Measurements from ENCODE around the gene GREB1. TPM values are rescaled to one million over a fixed set of nuclear protein-coding genes. Genes with fewer than 3 reads are reported as not detected.

Gene GREB1
- total RNA-seq, 1 donor from 2014 or later: 11.1 TPM

DNA sequence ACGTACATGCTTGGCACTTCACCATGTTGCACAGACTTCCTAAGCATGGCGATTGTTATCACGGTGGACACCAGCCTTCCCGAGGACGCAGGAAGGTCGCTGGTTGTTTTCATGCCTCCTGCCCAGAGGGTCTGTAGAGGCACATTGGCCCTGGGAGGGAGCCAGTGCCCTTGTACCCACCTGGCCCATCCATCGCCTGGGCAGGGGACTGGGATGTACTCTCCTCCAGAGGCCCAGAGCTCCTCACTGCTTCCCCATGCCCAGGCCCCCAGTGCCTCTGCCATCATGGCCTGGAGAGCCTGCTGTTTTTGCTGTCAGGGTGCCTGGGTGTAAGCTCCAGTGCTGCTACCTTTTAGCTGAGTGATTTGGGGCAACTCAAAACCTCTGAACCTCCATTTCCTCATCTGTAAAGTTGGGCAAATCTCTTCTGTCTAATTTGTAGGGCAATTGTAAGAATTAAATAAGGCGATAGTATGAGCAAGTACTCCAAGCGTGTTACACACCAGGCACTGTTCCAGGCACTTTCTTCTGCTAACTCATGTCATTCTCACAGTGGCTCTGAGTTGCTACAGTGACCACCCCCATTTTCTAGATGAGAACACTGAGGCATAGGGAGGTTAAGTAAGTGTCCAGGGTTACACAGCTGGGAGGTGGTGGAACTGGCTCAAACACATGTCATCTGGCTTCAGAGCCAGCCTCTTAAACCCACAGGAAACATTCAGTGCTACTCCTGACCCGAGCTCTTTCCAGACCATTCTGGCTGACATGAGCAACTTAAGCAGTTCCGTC is 45.3 kb downstream of the GREB1 start:
- DNase-seq (ENCODE audit: low spot score): no peak

DNA sequence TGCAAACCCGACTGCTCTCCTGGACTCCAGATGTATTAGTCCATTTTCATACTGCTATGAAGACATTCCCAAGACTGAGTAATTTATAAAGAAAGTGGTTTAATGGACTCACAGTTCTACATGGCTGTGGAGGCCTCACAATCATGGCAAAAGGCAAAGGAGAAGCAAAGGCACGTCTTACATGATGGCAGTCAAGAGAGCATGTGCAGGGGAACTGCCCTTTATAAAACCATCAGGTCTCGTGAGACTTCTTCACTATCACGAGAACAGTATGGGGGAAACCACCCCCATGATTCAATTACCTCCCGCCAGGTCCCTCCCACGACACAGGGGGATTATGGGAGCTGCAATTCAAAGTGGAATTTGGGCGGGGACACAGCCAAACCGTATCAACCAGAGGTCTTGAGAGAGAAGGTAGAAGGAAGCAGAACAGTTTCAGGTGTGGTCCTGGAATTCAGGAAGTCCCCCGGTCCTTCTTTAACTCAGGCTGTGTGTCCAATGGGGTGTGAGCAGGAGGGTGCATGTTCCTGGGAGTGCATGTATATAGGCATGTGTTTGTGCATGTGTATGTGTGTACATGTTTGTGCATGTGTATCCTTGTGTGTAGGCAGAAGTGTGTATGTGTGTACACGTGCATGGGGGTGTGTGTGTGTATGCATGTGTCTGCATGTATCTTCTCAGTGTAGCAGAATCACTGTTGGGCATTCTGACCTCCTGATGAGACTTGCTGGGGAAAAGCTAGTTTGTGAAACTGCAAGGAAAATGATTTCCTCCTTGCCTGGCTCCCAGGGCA is 46.2 kb downstream of the GREB1 start:
- no peak for DNase-seq (ENCODE audit: low spot score)

DNA sequence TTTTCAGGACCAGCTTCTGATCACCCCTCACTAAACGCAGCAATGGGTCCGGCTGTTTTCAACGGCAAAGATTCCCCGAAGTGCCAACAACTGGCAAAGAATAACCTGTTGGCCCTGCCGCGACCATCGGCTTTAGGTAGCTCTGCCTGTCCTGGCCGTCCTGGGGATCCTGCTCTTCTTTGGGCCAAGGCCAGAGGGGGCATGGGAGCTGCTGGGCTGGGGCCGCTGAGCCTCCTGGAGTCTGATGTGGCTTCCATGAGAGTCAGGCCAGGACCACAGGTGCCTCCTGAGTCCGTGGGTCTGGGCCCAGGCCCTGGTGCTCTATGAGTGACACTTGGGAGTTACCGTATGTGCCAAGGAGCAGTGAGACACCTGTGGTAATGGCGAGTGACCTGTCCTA is 46.9 kb downstream of the GREB1 start:
- no peak for DNase-seq (ENCODE audit: low spot score)

DNA sequence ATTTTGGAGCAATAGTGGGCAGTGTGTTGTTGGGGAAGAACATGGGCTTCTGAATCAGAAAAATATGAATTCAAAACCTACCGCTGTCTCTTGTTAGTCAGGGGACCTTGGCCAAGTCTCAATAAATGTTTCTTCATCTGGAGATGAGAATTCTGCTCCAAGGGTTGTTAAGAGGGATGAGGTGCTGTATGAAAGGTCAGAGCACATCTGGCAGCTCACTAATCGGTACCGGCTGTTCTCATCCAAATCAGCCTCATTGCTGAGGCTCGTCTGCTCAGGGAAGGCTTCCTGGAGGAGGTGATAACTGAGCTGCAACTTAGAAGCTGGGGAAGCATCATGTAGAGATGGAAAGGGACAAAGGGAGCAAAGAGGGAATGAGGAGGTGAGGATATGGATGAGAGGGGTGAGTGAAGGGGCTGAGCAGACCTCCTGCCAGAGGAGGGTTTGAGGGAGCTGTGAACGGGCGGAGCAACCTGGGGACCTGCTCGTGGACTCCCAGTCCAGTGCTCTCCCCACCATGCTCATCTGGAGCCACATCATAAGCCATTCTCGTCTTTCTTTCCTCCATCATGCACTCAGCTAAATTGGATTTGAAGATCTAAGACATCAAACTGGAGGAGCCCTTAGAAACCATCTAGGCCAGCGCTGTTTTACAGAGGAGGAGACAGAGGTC is 47.4 kb downstream of the GREB1 start:
- no peak for DNase-seq (ENCODE audit: low spot score)

DNA sequence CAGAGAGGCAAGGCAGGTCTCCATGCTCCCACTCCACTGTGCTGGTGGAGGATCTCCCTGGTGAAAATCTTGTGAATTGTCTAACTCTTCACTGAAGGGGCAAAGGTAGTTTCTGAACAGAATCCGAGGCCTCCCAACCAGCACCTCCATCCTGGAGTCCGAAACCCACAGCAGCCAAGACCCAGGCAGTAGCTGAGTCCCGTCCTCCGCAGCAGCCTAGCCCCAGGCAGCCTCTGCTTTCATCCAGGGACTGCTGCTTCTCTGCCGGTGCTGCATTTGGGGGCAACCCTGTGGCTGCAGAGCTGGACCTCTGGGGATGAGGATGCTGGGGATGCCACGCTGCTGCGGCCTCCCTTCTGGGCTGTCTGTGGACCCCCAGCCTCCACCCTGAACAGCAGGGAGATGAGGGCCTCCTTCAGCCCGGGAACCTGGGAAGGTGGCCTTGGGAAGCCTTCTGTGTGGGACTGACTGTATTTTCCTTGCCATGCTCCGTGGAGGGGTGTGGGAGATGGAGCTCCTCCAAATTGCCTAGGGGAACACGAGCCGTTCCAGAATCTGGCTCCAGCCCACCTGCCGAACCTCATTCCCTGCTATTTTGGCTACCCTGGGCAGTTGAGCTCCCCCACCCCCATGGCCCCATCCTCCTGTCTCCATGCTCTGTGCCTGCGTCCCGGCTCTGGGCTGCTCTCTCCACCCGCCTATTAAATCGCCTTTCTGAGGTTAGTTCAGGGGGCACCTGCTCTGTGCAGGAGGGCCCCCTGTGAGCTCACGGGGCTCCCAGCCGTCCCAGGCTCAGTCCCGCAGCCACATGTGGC is 48.2 kb downstream of the GREB1 start:
- DNase-seq (ENCODE audit: low spot score): no peak

DNA sequence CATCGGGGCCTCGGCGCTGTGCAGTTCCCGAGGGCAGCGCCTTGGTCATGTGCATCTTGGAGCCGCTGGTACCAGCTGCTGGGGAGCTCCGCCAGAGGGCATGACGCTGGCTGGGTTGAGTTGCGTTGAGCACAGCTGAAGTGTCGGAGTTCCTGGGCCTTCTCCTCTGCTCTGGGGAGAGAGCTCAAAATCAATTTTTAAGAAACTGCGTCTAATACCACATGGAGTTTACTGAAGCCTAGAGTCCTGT is 48.7 kb downstream of the GREB1 start:
- DNase-seq (ENCODE audit: low spot score): no peak

DNA sequence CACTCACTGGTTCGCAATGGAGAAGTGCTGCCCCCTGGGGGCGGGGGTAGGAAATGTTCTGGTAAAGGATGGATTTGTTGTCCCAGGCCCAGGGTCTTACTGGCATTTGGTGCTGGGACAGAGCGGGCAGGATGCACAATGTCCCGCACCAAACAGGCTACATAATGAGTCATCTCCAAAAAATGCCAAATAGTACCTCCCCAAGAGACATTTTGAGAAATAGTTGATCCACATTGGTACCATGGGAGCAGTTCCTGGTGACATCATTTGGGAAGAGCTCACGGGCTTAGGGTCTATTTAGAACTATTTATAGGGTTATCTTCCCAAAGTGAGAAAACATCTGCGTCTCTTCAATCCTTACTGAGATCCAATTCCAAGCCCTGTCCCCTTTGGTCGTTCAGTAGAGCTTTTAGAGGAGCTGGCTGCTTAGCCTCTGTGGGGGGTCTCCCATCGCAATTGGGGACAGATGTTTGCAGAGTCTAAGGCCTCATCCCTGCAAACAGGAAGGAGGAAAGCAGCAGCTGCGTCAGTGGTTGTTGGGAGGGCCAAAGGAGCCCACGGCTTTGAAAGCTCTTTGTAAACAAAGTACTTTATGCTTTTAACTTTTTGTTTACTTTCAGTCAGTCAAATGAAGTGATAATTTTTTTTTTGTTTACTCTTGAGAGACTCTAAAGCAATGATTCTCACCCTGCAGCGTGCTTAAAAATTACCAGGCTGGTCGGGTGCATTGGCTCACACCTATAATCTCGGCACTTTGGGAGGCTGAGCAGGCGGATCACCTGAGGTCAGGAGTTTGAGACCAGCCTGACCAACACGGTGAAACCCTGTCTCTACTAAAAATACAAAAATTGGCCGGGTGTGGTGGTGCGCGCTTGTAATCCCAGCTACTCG is 49.3 kb downstream of the GREB1 start:
- DNase-seq (ENCODE audit: low spot score): peak; percentile 16

DNA sequence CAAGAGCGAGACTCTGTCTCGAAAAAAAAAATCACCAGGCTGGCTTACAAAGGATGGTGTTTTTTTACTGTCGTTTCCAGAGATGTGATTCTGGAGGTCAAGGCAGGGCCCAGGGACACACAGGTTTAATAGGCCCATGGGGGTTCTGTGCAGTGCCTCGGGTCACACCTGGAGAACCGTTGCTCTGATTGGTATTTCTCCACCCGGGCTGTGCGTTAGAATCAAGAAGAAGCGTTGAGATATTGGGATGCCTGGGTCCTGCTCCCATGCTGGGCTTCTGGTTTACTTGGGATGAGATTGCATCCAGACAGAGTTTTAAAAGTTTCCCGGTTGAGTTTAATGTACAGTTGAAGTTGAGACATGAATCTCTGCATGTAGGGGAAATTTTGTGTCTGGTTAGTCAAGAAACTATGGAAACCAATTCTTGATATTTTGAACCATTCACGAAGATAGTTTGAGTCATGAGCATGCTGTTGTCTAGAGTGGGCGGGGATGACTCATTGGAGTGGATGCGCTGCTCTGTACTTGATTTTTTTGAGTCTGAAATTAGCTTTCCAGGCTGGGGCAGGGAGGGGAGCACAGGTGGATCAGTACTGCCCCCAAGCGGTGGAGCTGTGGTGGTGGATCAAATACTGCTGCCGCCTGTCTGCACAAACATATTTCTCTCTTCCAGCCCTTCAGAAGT is 50.1 kb downstream of the GREB1 start:
- DNase-seq (ENCODE audit: low spot score): peak; percentile 93

DNA sequence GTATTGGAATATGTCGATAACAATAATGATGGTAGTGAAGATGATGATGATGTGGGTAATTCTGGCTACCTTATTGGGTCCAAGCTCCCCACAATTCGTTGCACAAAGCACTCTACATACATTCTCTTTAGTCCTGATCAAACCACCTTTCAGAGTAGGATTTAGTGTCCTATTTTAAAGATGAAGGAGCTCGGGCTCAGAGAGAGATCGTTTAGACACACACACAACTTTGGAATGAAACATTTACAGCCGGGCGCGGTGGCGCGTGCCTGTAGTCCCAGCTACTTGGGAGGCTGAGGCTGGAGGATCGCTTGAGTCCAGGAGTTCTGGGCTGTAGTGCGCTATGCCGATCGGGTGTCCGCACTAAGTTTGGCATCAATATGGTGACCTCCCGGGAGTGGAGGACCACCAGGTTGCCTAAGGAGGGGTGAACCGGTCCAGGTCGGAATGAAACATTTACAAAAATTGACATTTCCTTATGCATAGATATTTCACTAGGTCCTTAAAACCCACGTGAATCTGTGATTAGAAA is 50.7 kb downstream of the GREB1 start:
- no peak for DNase-seq (ENCODE audit: low spot score)

DNA sequence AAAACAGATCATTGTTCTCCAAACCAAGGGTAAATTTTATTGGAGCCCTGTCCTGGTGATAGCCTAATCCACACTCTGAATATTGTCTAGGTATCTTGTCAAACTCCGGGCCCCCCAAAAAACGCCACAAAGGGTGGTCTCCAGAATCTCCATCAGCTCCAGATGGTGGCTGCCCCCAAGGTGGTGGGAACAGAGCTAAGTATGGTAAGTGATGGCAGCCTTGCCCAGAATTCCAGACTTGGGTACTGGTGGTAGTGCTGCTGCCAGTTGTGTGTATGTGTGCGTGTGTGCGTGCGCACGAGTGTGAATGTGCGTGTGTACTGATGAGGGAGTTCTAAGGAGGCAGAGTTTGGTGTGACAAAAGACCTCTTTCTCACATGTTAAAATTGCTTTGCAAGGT is 51.2 kb downstream of the GREB1 start:
- DNase-seq (ENCODE audit: low spot score): no peak

DNA sequence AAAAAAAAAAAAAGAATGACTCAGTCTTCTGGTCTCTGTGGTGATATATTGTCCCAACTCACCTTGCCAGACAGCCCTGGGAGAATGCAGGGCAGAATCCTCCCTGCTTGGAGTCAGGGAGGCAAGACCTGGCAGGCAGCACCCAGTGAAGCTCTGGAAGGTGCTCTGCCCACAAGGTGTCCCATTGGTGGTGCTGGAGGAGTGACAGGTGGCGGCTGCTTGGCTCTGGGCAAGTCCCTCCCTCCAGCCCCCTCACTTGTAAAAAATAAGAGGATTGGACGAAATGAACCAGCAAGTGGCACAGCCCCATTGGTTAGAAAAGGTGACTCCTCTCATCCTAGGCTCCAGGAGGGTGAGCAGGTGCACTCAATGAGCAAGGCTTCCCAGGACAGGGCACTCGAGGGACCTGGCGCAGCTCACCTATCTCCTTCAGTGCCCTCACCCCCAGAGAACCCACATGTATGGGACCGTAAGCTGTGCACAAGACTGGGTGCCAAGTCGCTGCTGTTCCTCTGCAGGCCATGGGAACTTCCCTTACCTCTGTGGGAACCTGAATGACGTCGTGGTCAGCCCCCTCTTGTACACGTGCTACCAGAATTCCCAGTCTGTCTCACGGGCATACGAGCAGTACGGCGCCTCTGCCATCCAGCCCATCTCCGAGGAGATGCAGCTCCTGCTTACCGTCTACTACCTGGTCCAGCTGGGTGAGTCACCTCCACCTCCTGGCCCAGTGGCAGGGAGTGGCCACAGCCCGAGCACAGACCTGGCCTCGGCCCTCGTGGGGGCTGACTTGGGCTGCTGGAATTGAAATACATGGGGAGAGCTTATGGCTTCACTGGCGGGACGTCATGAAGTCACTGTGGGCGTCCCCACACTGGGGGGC is 54.6 kb downstream of the GREB1 start:
- no peak for DNase-seq (ENCODE audit: low spot score)

DNA sequence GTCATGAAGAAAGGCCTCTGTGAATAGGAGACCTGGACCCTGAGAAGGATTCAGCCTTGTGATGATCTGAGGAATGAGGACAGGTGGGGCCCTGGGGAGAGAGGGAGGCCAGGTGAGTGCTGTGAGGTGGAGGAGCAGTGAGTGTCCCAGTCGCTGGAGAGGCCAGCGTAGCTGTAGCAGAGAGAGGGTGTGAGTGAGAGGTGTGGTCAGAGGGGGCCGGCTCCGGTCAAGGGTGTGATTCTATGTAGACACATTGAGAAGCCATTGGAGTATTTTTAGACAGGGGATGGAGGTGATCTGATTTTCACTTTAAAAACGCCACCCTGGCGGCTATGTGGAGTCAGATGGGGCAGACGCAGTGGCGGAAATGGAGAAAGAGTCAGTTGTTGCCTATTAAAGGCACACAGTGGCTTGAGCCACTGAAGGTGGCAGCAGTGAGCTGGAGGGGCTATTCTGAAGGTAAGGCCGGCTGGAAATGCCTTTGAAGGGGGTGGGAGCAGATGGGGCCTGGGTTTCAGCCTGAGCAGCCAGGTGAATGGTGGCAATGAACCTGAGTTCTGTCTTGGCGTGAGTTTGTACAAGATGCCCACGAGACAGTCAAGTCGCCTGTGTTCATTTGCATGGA is 55.6 kb downstream of the GREB1 start:
- DNase-seq (ENCODE audit: low spot score): no peak

DNA sequence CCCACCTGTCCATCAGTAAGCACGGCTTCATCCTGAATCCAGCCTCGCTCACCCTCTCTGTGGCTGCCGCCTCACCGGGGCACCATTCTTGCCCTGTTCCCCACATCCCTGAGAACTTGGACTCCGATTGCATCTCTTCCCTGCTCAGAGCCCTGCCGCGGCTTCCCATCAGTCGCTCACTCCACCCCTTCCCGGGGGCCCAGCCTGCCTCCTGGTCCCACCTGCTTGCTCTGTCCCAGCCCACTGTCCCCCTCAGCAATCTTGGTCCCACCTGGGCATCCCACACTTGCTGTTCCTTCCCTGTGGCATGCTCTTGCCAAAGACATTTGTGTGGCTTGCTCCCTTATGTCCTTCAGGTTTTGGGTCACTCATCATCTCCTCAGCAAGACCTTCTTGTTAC is 56.3 kb downstream of the GREB1 start:
- no peak for DNase-seq (ENCODE audit: low spot score)

DNA sequence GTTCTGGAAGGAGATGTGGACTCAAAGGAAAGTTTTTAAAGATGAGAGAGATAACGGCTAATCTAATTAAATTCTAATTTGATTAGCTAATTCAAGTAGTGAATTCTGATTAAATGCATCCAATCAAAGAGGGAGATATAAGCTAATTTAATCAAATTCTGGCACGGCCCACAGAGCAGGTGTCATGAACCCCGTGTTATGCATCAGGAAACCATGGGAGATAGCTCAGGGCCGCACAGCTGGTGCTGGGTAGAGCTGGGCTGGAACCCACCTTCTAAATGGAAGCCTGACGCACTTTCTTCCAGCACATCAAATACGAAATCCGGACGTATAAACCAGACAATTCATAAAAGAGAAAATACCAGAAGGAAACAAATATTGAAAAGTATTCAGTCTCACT is 57.2 kb downstream of the GREB1 start:
- DNase-seq (ENCODE audit: low spot score): no peak

DNA sequence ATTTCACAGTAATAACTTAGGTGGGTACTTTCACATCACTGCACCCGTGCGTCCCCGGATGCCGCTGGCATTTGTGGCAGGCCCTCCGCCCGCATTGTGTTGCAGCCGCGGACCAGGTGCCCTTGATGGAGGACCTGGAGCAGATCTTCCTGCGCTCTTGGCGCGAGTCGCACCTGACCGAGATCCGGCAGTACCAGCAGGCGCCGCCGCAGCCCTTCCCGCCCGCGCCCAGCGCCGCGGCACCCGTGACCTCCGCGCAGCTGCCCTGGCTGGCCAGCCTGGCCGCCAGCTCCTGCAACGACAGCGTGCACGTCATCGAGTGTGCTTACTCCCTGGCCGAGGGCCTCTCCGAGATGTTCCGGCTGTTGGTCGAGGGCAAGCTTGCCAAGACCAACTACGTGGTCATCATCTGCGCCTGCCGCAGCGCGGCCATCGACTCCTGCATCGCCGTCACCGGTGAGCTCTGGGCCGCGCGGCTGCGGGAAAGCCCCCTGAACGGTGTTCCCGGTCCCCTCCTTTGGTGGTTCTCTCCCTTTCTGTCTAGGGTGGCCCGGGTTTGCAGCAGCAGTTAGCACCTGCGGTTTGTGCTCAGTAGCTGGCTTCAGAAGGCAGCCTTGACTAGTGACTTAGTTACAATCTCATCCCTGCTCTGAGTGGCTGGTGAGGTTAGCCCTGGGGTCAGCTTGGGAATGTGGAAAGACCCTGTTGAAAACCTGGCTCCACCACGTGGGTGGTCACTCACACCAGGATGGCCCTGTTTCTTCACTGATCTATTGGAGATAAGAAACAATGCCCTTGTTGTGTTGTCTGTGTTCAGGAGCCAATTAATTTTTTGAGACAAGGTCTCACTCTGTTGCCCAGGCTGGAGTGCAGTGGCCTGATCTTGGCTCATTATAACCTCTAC is 59.1 kb downstream of the GREB1 start:
- DNase-seq (ENCODE audit: low spot score): no peak

DNA sequence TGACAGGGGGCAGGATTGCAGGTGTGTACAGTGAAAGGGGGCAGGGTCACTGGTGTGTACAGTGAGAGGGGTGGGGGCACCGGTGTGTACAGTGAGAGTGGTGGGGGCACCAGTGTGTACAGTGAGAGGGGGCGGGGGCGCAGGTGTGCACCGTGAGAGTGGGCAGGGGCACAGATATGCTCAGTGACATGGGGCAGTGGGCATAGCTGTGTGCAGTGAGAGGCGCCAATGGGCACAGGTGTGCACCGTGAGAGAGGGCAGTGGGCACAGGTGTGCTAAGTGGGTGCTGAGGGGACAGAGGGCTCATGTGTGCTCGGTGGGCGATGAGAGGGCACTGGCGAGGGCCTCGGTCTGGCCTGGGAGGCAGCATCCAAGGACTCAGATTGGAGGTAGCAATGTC is 63.0 kb downstream of the GREB1 start:
- no peak for DNase-seq (ENCODE audit: low spot score)

DNA sequence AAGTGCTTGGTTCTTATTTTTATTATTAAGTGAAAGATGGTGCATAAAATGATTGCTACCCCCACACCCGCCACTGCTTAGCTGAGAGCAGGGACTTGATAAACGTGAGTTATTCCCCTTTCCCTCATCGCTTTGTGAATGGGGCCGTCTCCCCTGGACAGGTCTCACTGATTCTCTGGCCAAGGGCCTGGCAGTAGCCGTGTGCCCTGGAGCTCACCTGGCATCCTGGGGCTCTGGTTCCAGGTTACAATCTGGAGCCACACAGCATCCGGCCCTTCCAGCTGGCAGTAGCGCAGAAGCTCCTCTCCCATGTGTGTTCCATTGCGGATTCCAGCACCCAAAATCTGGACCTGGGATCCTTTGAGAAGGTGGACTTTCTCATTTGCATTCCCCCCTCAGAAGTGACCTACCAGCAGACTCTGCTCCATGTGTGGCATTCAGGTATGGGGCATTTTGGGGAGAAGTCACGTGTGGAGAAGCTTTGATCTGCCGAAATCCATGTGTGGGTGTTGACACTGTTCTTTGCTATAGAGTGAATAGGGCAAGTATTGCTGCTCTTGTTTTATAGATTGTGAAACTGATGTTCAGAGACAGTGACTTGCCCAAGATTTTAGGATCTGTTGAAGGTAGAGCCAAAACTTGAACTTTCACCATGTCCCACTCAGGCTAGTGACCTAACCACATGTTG is 63.8 kb downstream of the GREB1 start:
- DNase-seq (ENCODE audit: low spot score): no peak
